ENCODE measurements around the gene MRPL55. TPM values are rescaled to one million over a fixed set of nuclear protein-coding genes. Genes with fewer than 3 reads are reported as not detected.
"Not testable (repeated sequence)": the region's sequence is repeated elsewhere in the genome, so short reads cannot be mapped to it uniquely, and the experiment has no call there.

Gene MRPL55
- total RNA-seq, 1 experiment from 2014 or later = 99.3 TPM

GRCh38 chr1:228123505-228123904 lies 14.4 kb upstream of the MRPL55 start:
- no peak for DNase-seq (ENCODE audit: low read depth)

GRCh38 chr1:228122921-228123441 lies 13.9 kb upstream of the MRPL55 start:
- DNase-seq (ENCODE audit: low read depth) = no peak

DNA sequence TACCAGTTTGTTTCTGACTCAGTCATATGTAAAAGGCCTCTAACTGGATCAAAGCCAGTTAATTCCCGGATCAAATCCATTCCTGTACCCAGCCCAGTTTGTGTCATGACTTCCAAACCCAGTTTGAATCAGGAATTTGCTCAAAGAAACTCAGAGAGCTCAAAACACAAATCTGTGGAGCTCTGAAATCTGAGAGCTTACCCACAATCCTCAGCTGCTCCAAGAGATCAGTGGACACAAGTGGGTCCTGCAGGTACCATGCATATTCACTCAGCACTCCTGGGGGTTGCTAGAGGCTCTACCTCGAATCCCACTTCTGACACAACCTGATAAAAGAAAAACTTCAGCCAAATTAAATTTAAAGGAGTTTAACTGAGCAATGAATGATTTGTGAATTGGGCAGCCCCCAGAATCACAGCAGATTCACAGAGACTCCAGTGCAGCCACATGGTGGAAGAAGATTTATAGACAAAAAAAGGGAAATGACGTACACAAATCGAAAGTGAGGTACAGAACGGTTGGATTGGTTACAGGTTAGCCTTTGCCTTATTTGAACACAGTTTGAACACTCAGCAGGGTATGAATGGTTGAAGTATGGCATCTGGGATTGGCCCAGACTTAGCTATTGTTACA lies 11.9 kb upstream of the MRPL55 start:
- DNase-seq (ENCODE audit: low read depth) = no peak

- no peak for DNase-seq (ENCODE audit: low read depth)
Measured at GRCh38 chr1:228120351-228120750, 11.3 kb upstream of the MRPL55 start.

DNA sequence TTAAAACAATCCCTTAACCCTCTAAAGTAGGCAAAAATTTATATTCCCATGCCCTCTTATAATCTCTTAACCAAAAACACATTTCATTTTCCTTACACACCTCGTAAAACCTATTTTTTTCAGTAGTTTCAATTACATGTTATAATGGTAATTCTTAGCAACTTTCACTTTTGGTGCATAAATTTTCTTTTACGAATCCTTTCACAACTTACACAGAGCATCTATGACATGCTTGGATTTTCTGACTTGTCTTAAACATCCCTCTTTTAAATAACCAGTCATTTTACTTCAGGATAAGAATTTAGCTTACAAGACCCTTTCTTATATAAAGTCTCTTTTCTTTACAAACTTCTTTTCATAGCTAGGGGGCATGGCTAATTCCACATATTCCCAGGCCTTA lies 8.9 kb upstream of the MRPL55 start:
- no peak for DNase-seq (ENCODE audit: low read depth)

GRCh38 chr1:228117335-228117734 lies 8.2 kb upstream of the MRPL55 start:
- DNase-seq (ENCODE audit: low read depth) = no peak

GRCh38 chr1:228114827-228115226 lies 5.7 kb upstream of the MRPL55 start:
- no peak for DNase-seq (ENCODE audit: low read depth)

DNA sequence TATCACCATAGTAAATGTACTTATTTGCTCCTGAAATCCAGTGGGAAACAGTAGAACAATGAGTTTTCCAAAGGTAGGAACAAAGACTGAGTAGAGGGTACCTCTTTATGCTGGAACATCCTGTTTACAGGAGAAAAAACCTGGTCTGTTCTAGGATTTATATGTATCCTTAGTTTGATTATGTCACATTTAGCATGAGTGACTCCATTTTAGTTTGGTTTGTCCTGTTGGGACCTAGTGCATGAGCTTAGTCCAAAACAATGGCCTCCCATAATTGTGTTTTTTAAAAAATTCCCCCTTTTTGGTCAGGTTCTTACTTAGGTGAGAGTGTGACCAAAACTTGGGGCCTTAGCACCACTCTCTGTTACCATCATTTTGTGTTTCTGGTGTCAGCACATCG lies 3.5 kb upstream of the MRPL55 start:
- DNase-seq (ENCODE audit: low read depth) = no peak

- DNase-seq (ENCODE audit: low read depth) = no peak
Measured at GRCh38 chr1:228112167-228112566, 3.1 kb upstream of the MRPL55 start.

DNA sequence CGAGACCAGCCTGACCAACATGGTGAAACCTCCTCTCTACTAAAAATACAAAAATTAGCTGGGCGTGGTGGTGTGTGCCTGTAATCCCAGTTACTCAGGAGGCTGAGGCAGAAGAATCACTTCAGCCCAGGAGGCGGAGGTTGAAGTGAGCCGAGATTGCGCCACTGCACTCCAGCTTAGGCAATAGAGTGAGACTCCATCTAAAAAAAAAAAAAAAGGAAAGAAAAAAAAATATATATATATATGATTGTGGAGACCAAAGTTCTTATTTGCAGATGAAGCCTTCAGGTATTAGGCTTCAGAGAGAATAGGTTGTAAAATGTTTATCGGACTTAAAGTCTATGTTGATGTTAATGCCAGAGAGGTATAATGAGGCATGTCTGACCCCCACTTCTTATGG lies 2.2 kb upstream of the MRPL55 start:
- DNase-seq (ENCODE audit: low read depth) = not testable (repeated sequence)

- DNase-seq (ENCODE audit: low read depth) = no peak
Measured at GRCh38 chr1:228110556-228110955, 1.5 kb upstream of the MRPL55 start.

DNA sequence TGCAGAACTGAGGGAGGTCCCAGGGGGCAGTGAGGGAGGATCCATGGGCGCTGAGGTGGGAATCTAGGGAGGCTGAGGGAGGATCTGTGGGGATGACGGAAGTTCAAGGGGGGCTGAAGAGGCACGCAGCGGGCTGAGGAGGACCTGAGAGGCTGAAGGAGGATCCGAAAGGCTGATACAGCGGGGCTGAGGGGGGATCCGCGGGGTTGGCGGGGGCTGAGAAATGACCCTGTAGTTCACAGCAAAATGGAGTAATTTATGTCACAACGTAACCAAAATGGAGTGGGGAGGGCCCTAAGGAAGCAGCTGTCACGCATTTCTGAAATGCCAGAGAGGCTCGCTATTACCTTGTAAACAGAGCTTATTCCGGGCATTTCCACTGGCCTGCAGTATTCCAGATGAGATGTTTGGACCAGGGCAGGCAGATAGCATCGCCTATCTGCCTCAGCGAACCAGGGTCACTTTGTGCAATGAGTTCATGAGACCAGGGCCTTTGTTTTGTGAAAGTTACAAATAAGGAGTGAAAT lies 926 bp upstream of the MRPL55 start:
- no peak for DNase-seq (ENCODE audit: low read depth)

DNA sequence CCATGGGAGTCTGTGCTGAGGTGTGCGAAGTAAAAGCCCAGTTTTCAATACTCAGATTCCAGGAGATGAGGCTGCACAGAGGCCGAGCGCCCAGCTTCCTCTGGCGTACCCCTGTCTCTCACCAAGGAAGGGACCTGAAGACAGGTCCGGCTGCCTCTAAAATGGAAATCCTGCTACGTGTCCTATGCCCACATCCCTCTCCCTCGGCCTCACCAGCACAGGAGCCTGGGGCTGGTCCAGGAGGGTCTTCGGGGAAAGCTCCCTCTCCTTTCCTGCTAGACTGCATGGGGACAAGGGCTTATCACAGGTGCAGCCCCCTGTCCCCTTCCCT lies 392 bp downstream of the MRPL55 start:
- no peak for DNase-seq (ENCODE audit: low read depth)

GRCh38 chr1:228108055-228108690 lies 926 bp downstream of the MRPL55 start:
- DNase-seq (ENCODE audit: low read depth) = no peak

DNA sequence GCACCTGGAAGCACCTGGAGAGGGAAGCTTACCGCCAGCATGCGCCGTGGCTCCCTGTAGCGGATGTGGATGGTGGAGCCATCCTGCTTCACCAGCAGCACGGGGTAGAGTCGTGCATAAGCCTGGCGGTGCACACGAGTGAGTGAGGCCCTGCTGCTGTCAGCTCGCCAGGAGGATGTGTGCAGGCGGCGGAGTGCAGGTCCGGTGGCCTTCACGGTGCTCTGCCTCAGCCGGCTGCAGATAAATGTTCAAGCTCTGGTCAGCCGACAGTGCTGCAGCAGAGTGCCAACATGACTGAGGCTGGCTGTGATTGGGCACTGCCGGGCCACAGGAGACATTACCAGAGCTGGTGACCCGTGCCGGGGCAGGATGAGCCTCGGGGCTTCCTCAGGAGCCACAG lies 1.5 kb downstream of the MRPL55 start:
- no peak for DNase-seq (ENCODE audit: low read depth)

- DNase-seq (ENCODE audit: low read depth) = no peak
Measured at GRCh38 chr1:228106800-228107054, 2.4 kb downstream of the MRPL55 start.

- no peak for DNase-seq (ENCODE audit: low read depth)
Measured at GRCh38 chr1:228105996-228106799, 2.9 kb downstream of the MRPL55 start.

- DNase-seq (ENCODE audit: low read depth) = no peak
Measured at GRCh38 chr1:228105270-228105995, 3.7 kb downstream of the MRPL55 start.

DNA sequence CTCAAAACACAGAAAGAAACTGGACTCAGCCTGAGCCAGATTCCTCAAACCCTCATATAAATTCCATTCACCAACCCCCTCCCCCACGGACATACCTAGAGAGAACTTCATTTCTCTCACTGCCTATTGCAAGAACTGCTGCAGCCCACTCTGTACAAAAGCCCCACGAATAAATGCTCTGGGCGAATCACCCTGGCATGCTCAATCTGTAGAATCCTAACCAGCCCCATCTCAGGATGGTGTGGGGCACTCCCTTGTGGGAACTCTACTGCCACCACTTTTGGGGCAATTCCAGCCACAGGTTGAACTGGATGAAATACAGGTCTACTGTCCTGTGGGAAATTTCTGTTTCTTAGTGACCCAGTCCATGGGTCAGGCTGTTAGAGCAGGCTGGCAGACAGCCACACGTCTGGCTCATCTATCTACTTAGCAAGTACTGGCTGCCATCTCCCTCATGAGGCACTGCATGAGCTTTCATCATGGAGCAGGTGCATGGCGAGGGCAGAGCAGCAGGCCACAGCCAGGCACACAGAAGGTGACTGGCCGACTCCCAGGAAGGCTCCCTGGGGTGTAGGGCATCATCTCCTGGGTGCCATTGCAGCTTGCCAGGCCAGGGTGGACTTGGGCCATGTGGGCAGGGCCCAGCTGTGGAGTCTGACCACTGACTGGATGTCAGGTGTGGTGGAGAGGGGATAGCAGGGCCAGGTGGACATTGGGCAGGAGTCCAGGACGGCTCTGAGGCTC lies 4.4 kb downstream of the MRPL55 start:
- peak; percentile 45 for DNase-seq (ENCODE audit: low read depth)

GRCh38 chr1:228102791-228103620 lies 6.1 kb downstream of the MRPL55 start, which contains the start of gene C1orf35:
TSS of gene C1orf35 (minus strand) at chr1:228103325. CDS start at chr1:228103227, 98 bp downstream.
- DNase-seq (ENCODE audit: low read depth) = peak; percentile 91

Measured in M059J (cell line).